HuH-7.5 (cell line): Measurements from ENCODE around the gene NECAB2.

Experiments used
- DNase-seq: peaks from one replicate; pipeline ENCODE4 v3.0.0; 2011; ENCODE audit warnings: low spot score

NECAB2 gene

GRCh38 chr16:83992624-83993023 is 24.6 kb downstream of the NECAB2 start:
- no peak for DNase-seq

- DNase-seq, result no peak
Observed at GRCh38 chr16:83994087-83994486, 26.0 kb downstream of the NECAB2 start.

- no peak for DNase-seq
Observed at GRCh38 chr16:83994703-83995102, 26.7 kb downstream of the NECAB2 start.

- peak; percentile 54 for DNase-seq
Observed at GRCh38 chr16:83995754-83996153, 27.7 kb downstream of the NECAB2 start.

DNA sequence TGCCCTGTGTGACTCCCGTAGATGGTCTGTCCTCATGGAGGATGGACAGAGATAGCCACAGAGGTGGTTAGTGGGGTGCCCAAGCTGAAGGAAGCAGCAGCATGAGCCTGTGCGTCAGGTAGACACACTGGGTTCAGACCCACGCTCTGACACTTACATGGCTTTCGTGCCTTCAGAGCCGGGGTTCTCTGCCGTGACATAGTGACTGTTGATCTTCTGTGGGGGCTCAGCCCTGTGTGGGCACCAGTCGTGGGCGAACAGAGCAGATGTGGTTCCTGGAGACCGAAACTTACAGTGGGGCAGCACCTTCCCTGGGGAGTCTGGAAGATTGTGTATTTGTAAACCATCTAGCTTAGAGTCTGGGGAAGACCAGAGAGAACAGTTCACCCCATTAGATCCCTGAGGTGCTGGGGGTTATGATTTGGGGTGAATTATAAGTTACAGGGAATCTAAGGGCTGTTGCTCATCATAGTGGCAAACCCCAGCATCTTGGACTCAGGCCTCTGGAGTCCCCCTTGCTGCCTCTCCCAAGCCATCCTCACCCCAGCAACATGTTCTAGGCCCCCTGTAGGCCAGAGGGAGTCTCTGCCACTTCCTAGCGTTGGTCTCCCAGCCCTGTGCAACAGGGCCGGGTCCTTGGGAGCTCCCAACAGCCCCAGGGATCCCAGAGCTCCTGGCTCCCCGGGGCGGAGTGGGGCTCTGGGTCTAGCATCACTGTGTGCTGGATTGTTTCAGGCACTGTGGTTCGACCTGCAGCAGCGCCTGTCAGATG is 28.6 kb downstream of the NECAB2 start:
- DNase-seq, result peak; percentile 45

DNA sequence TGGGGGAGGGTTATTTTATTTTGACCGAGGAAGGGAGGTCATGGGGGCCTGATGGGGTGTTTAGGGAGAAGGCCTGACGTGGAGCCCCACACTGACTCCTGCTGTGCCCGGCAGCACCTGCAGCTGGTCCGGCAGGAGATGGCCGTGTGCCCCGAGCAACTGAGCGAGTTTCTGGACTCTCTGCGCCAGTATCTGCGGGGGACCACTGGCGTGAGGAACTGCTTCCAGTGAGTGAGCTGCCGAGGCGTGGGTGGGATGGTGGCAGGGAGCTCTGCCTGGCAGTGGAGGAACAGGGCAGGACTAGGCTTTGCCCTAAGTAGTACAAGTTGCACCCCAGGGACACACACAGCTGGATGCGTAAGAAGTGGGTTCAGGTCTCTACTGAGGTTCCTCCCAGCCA is 30.0 kb downstream of the NECAB2 start:
- DNase-seq, result no peak

DNA sequence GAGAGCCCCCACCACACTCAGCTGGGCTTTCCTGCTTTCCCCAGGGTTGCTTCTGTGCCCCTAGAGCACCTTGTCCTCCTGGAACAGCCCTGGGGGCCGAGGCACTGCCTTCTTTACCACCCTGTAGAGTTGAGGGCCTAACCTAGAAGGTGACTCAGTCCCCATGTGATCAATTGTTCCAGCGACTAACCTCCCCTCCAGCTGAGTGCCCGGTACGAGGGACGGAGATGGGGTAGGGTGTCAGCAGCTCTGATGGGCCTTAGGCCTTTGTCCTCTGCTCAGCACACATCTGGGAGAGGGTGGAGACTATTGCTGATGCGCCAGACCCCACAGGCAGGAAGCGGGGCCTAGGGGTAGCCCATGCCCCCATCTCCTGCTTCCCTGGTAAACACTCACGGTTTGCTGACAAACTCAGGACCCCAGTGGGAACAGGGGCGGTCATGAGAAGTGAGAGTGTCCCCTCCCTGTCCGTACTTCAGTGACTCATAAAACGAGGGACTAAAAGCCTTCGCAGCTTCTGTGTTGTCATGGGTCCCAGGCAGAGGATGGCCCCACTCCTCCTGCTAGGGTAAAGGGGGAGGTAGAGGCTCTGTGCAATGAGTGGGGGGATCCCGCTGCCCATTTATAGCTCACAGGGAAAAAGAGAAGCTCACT is 33.1 kb downstream of the NECAB2 start:
- no peak for DNase-seq

GRCh38 chr16:84001726-84002125 is 33.7 kb downstream of the NECAB2 start:
- no peak for DNase-seq

DNA sequence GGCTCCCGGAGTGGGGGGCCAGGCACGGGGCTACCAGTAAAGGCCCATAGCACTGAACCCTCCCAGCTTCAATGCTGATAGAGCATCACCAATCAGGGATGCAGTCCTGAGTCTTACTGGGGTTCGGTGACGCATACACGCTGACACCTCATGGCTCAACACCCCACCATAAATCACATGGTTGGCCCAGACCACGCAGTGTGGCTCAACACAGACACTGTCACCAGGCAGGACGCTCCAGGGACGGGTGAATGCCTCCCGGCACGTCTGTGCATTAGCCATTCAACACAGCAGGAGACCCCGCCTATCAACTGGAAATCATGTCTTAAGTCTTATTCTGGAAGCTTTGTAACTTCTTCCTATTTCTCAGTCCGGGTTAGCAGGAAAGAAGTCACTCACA is 35.0 kb downstream of the NECAB2 start:
- no peak for DNase-seq

DNA sequence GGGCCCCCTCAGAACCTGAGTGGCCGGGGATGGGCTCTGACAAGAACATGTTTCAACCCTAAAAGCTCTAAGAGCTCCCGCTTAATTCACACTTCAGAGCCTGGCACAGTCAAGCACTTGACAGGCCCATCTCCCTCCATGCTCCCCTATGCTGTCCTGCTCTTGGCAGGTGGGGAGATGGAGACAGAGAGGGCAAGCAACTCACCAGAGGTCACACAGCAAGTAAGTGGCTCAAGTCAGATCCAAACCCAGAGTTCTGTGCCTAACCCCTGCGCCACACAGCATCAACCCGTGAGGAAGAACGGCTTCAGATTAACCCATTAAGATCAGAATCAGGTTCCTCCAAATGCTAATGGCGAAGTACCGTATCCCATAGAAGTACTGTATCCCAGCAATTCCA is 36.4 kb downstream of the NECAB2 start:
- DNase-seq, result no peak

- no peak for DNase-seq
Observed at GRCh38 chr16:84005391-84005790, 37.3 kb downstream of the NECAB2 start.

- no peak for DNase-seq
Observed at GRCh38 chr16:84007520-84007919, 39.5 kb downstream of the NECAB2 start.

DNA sequence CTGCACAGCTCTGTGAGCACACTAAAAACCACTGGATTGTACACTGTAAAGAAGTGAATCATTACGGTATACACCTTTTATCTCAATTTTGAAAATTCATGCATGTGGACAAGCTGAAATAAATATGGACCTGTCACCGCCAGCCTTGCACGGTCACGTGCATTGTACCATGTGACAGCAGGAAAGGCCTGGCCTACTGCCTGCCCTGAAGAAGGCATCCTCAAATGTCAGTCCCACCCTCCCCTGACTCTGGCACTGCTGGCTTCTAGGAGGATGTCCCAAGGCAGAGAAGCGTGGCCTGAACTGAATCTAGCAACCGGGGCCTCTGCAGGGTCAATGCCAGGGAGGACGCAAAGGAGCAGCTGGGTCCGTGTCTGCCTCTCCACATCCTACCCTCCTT is 39.9 kb downstream of the NECAB2 start:
- no peak for DNase-seq

- DNase-seq, result no peak
Observed at GRCh38 chr16:84009282-84009681, 41.2 kb downstream of the NECAB2 start.

DNA sequence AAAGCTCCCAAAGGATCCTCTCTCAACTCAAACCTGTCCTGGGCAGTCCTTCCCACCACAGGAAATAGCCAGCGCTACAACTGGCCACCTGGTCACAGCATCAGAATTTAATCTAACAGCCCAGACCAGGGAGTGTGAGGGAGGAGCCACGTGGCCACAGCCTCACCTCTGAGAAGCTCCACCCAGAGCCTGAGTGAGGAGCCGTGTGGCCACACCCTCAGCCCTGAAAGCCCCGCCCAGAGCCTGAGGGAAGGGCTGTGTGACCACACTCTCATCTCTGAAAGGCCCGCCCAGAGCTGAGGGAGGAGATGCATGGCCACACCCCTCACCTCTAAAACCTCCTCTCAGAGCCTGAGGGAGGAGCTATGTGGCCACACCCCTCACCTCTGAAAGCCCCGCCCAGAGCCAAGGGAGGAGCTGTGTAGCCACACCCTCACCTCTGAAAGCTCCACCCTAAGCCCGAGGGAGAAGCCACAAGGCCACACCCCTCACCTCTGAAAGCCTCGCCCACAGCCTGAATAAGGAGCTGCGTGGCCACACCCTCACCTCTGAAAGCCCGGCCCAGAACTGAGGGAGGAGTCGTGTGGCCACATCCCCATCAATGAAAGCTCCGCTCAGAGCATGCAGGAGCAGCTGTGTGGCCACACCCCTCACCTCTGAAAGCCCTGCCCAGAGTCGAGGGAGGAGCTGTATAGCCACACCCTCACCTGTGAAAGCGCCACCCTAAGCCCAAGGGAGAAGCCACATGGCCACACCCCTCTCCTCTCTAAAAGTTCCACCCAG is 45.9 kb downstream of the NECAB2 start:
- peak; percentile 52 for DNase-seq

DNA sequence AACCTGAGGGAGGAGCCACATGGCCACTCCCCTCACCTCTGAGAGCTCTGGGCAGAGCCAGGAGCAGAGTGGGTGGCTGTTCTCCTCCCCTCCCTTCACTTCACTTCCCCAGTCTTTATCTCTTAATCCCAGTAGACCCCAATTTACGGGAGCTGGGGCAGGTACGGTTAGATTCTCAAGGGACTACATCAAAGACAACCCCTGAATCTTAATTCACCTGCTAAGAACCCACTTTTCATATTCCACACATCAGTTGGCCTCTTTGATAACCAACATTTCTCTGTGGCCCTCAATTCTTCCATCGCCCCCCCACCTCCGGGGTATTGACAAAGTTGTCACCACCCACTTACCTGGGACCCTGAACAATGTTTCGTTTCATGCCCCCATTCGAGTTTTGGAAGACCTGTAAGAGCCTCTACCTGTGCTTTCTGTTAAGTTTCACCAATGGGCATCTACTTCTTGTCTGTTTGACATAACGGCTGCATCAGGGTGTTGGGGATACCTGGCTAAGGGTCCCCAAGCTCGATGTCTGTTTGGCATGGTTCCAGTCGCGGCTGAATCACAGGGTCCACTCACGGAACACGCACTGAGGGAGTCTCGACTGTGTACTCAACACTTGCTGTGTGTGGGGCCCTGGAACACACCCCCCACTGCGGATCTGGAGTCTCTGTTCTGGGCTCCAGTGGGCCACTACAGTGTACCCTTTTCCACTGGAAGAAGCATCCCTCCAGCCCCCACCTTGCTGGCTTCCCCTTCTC is 46.7 kb downstream of the NECAB2 start:
- DNase-seq, result no peak

DNA sequence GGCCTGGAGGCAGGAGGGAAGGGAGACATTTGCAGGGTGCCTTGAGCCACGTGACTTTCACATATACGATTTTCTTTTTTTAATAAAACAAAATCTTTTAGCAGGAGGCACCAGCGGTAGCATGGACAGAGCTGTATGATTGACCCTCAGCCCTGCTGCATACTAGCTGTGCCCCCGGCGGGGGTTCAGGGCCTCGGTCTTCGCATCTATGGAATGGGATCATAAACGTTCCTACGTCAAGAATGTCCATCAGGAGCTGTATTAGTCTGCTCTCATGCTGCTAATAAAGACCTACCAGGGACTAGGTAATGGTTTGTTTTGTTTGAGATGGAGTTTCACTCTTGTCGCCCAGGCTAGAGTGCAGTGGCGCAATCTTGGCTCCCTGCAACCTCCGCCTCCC is 47.4 kb downstream of the NECAB2 start:
- no peak for DNase-seq

DNA sequence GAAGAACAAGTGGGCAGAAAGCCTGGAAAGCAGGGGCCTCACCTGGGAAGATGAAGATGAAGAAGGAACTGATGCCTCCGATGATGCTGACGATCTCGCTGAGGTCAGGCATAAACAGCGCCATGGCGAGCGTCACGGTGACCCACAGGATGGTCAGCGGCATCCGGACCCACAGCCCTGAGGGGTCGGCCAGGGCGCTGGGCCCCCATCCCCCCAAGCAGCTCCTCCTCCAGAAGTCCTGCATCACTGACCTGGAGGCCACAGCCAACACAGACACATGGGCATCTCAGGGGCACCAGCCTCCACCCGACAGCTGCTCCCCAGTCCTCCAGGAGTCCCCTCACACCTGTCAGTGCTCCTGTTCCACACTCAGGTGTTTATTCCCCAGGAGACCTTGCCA is 48.4 kb downstream of the NECAB2 start:
- no peak for DNase-seq

GRCh38 chr16:84018710-84019109 is 50.7 kb downstream of the NECAB2 start:
- no peak for DNase-seq

- no peak for DNase-seq
Observed at GRCh38 chr16:84020353-84020752, 52.3 kb downstream of the NECAB2 start.

- no peak for DNase-seq
Observed at GRCh38 chr16:84021488-84021887, 53.4 kb downstream of the NECAB2 start.

DNA sequence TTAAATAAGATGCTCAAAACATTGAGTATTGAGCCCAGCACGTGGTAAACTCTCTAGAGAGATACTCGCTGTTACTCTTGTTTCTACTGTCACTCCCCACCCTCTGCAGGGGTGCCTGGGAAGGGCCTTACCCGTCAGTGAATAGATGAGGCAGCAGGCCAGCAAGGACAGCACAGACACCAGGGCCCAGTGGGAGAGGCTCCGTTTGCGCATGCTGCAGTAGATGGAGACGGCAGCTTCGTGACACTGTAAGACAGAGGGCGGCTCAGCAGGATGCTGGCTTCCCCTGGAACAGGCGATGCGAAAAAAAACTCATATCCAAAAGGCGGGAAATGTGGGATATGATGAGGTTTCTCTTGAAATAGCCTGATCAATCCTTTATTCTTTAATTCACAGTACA is 54.6 kb downstream of the NECAB2 start:
- no peak for DNase-seq
